ACC112 (cell line): Measurements from ENCODE around the gene ZFC3H1.

ENCODE experiments used
- H2AFZ ChIP-seq: fragments of 200-600 bp; sonication (generic); one replicate; pipeline ENCODE4 v1.6.0; 2017; ENCODE audit warnings: antibody characterized with exemption, low read length; ENCODE audit not compliant: unreplicated experiment
- H3K27ac ChIP-seq: fragments of 200-600 bp; sonication (generic); 2 replicates; pipeline ENCODE4 v1.5.1; 2014; ENCODE audit warnings: low read depth, mild to moderate bottlenecking, antibody characterized with exemption, low read length, moderate library complexity
- H3K27me3 ChIP-seq: fragments of 200-600 bp; sonication (generic); 2 replicates; pipeline ENCODE4 v1.6.1; 2014; ENCODE audit warnings: mild to moderate bottlenecking, antibody characterized with exemption, low read length, moderate library complexity, mixed read lengths; ENCODE audit not compliant: insufficient read depth
- H3K36me3 ChIP-seq: fragments of 200-600 bp; sonication (generic); 2 replicates; pipeline ENCODE4 v1.6.1; 2016; ENCODE audit warnings: mild to moderate bottlenecking, antibody characterized with exemption, low read length, moderate library complexity, mixed read lengths; ENCODE audit not compliant: insufficient read depth
- H3K4me1 ChIP-seq: fragments of 200-600 bp; sonication (generic); one replicate; pipeline ENCODE4 v1.6.1; 2016; ENCODE audit warnings: low read length, mixed read lengths; ENCODE audit not compliant: insufficient read depth, unreplicated experiment, control insufficient read depth
- H3K4me3 ChIP-seq: fragments of 200-600 bp; sonication (generic); 2 replicates; pipeline ENCODE4 v1.5.1; 2014; ENCODE audit warnings: mild to moderate bottlenecking, low read depth, low read length
- H3K79me2 ChIP-seq: fragments of 200-600 bp; sonication (generic); one replicate; pipeline ENCODE4 v1.6.0; 2016; ENCODE audit warnings: low read length; ENCODE audit not compliant: control insufficient read depth, unreplicated experiment, insufficient read depth

ZFC3H1 gene

DNA sequence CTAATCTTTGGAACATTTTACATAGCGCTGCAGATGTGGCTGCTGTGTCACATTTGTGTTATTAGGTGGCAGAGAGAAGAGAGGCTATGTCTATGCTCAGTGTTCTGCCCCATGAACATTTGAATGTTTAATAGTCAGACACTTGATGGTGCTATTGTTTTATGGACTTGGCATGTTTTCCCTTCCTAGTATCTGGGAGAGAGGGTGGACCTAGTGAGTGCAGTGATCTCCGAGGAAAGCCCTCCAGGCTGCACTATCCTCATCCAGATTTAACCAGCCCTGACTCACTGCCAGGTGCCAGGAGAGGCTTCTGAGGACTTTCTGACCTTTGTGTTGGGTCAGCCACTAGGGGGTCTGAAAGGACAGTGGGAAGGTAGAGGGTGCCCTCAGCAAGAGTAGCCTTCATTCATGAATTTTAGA, 24.3 kb downstream of the ZFC3H1 start:
- H2AFZ ChIP-seq = no peak overlapping the region
- H3K4me3 ChIP-seq = no peak overlapping the region
- H3K79me2 ChIP-seq = peaks cover 19% of the 10 kb centered on the region
- H3K4me1 ChIP-seq = no peaks in the 10 kb centered on the region
- H3K36me3 ChIP-seq = peaks cover 37% of the 10 kb centered on the region
- H3K27me3 ChIP-seq = no peaks in the 10 kb centered on the region
- H3K27ac ChIP-seq = no peak overlapping the region

DNA sequence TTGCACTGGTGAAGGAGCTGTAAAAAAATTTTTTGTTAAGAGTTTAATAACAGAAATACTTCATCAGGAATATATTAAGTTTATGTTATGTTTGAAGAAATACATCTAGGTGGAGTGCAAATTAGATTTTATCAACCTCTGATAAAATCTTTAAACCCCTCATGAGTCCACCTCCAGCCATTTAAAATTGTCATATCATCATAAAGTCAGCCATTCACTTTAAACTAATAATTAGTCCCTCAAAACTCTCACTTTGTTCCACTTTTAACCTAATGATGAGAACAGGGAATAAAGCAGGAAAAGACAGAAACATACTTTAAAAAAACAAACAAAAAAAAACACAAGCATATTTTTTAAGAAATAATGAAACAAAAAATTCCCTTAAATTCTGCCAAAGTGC, 25.1 kb downstream of the ZFC3H1 start:
- Histone ChIP-seq H3K27me3 (no peaks in the 10 kb centered on the region), H3K36me3 (peaks cover 37% of the 10 kb centered on the region), H3K27ac (no peak overlapping the region), H3K4me3 (no peak overlapping the region), H2AFZ (no peak overlapping the region), H3K79me2 (peaks cover 14% of the 10 kb centered on the region), H3K4me1 (no peaks in the 10 kb centered on the region)

DNA sequence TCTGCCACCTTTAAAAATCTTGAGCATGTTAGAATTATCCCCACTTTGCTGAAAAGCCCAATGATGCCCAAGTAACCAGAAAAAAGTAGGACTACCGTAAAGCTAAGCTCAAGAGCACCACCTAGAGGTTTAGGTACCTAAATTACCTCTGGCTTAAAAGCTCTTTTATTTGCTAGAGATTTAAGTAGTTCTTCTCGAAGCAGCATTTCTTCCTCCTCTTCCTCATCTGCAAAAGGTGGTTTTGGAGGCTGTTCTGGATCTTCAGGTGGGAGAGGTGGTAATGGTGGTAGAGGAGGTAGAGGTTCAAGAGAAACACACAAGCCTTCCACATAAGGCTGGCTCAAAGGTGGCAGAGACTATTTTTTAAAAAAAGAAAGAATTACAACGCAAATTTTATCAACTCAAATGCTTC, 26.9 kb downstream of the ZFC3H1 start:
- Histone ChIP-seq H3K27ac (no peak overlapping the region), H3K79me2 (peaks cover 14% of the 10 kb centered on the region), H3K27me3 (no peaks in the 10 kb centered on the region), H3K36me3 (peaks cover 47% of the 10 kb centered on the region), H2AFZ (no peak overlapping the region), H3K4me3 (no peak overlapping the region), H3K4me1 (no peaks in the 10 kb centered on the region)

DNA sequence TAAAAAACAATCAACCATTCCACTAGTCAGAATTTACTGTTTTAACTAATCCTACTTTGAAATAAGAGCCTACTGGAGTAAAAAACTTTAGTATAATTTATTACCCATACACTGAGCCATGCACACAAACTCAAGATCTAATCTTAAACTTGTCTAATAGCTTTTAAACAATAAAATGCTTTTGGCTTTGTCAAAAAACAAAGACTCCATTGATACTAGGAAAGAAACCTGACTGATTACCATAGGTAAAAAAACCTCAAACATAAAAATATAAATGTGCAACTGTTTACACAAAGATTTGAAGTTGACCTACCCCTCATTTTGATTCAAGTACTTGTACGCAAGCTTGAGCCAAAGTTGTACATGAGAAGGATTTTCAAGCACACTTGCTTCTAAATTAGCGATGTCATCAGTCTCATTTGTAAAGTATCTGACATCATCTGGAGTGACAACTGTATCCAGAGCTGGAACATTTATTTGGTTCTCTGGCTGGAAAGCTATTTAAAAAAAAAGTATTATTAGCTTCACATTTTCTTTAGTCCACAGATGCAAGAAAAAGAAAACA, 36.1 kb downstream of the ZFC3H1 start:
- H3K4me1 ChIP-seq = peaks cover 16% of the 10 kb centered on the region
- no peaks in the 10 kb centered on the region for H3K27me3 ChIP-seq
- H3K27ac ChIP-seq = no peak overlapping the region
- H3K79me2 ChIP-seq = peaks cover 10% of the 10 kb centered on the region
- H2AFZ ChIP-seq = no peak overlapping the region
- no peak overlapping the region for H3K4me3 ChIP-seq
- peaks cover 85% of the 10 kb centered on the region for H3K36me3 ChIP-seq

DNA sequence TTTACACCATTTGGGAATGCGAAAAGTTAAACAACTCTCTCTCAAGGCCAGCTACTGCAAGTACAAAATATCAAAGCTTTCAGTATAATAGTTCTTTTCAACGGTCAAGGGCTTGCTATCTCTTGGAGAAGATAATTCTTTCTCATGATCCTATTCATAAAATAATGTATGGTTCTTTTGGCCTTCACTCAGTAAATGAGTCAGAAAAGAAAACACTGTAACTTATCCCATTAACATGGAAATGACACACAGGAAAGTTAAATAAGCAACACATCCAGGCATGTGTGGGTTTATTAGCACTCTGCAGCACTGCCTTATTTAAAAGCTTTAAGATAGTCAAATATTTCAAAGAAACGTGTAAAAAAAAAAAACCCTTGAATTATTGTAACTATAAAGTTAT, 36.9 kb downstream of the ZFC3H1 start:
- Histone ChIP-seq H2AFZ (no peak overlapping the region), H3K4me1 (peaks cover 16% of the 10 kb centered on the region), H3K27me3 (no peaks in the 10 kb centered on the region), H3K79me2 (peaks cover 10% of the 10 kb centered on the region), H3K27ac (peak overlapping the region; percentile 44), H3K4me3 (peak overlapping the region; percentile 41; the same call in 1 of the 2 replicates), H3K36me3 (peaks cover 80% of the 10 kb centered on the region)

DNA sequence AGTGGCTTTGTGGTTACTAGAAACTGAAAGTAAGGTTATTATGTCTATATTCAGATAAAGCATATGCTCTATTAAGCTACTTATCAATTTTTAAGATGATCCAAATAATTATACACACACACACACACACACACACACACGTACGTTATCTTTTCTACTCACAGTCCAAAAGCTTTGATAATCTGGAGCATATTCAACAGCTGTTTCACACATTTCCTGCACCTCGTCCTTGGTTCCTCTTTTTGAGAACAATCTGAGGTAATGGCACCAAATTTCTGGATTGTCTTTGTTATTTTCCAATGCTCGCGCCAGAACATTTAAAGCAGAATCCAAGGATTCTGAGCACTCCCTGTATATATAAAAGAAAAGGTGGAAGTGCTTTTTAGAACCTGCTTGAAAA, 37.5 kb downstream of the ZFC3H1 start:
- Histone ChIP-seq H3K27ac (peak overlapping the region; percentile 44), H3K4me3 (0 out of 2 replicates have a peak overlapping the region, but pooled peaks have one; percentile 41), H2AFZ (no peak overlapping the region), H3K4me1 (peaks cover 16% of the 10 kb centered on the region), H3K79me2 (peaks cover 10% of the 10 kb centered on the region), H3K27me3 (no peaks in the 10 kb centered on the region), H3K36me3 (peaks cover 73% of the 10 kb centered on the region)

DNA sequence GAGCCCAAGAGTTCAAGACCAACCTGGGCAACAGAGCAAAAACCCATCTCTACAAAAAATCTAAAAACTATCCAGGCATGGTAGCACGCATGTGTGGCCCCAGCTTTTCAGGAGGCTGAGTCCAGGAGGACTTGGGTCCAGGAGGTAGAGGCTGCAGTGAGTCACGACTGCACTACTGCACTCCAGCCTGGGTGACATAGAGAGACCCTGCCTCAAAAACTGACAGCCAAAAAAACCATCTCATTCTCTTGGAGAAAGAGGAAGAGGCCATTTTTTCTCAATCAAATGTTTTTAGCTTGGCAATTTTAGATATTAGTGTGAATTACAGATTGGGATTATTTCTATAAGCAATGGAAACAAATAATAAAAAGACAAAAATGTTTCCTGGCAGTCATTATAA, 38.2 kb downstream of the ZFC3H1 start:
- H3K4me1 ChIP-seq = peaks cover 16% of the 10 kb centered on the region
- no peak overlapping the region for H2AFZ ChIP-seq
- H3K36me3 ChIP-seq = peaks cover 67% of the 10 kb centered on the region
- H3K79me2 ChIP-seq = peaks cover 10% of the 10 kb centered on the region
- H3K4me3 ChIP-seq = no peak overlapping the region
- no peaks in the 10 kb centered on the region for H3K27me3 ChIP-seq
- no peak overlapping the region for H3K27ac ChIP-seq

DNA sequence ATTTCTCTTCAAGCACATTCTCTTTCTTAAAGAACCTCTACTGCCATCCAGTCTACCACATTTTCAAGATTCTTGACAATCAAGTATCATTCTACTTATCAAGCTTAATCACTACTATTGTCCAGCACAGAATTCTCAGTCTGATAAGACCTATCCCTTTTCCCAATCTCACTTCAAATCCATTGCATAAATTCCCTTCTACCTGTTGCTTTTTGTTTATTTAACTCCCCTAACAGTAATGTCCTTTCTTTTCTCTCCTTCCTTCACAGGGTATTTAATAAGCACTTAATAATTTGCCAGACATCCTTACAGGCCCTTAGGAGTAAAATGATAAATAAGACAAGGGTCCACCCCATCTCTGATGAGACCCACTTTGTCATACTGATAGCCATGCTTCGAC, 41.7 kb downstream of the ZFC3H1 start:
- H3K27ac ChIP-seq = no peak overlapping the region
- H3K4me1 ChIP-seq = peaks cover 8% of the 10 kb centered on the region
- peaks cover 68% of the 10 kb centered on the region for H3K36me3 ChIP-seq
- no peak overlapping the region for H3K4me3 ChIP-seq
- H2AFZ ChIP-seq = no peak overlapping the region
- no peaks in the 10 kb centered on the region for H3K27me3 ChIP-seq
- H3K79me2 ChIP-seq = peaks cover 10% of the 10 kb centered on the region

DNA sequence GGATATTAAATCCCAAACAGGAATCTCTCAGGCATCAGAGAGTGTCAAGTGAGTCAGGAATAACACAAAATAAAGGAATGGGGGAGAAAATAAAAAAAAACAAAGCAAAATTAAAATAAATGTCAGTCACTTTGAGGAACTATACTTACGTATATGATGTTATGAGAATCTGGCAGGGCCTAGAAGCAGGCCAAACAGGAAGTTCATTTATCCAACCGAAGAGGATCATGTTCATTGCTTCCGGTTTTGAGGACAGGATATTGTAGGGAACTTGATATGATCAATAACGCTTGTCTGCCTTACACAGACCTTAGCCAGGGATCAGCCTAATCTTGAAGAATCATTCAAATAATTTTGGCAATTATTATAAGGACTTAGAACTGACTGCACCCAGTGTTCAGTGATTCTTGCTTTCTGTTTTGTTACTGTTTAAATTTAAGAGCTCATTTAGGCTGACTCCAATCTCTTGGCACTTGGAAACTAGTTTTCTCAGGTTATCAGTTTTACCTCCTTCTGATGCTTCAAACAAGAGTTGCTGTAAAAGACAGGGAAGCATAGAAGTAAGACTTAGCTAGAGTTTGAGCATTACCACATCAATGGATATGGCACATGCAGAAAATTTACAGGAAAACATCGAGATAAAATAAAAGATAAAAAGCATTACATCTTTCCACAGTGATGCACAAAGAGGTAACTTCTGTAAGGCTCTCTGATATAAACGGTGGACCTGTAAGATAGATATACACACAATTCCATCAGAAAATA, 53.4 kb downstream of the ZFC3H1 start:
- Histone ChIP-seq H3K27me3 (no peaks in the 10 kb centered on the region), H3K79me2 (no peaks in the 10 kb centered on the region), H2AFZ (no peak overlapping the region), H3K27ac (no peak overlapping the region), H3K4me3 (no peak overlapping the region), H3K4me1 (no peaks in the 10 kb centered on the region), H3K36me3 (peaks cover 65% of the 10 kb centered on the region)

DNA sequence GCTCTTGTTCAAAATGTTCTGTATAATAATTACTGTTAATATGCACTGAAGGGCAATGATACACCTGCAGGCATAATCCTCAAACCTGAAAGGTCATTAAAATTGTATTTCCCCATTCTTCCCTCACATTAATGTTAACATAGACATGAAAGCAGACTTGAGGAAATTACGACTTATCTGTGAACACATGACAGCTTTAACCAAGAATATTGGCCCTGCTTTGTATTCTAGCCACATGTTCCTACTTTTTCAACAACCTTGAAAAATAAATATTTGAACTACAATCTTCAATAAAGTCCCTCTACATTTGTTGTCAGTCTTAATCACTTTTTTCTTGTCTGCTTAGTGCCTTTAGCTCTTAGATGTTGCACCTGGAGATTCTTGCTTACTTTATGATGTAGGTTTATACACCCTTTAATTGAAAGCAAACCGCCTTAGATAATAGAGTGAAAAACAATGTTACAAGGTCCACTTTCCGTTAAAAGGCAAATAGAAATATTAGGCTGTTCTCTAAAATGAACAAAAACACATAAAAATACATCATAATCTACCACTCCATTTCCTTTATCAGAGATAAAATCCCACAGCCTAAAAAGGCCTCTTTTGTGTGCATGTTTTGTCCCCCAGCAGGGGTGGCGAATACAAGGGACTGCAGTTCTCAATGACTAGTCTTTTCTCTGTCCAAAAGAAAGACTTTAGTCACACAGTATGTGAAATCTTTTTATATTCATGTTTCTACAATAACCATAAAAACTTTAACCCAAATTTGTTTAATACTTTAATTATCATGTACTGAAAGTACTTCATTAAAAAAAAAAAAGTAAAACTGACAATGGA, 55.9 kb downstream of the ZFC3H1 start:
- Histone ChIP-seq H3K4me3 (no peak overlapping the region), H2AFZ (no peak overlapping the region), H3K79me2 (no peaks in the 10 kb centered on the region), H3K4me1 (no peaks in the 10 kb centered on the region), H3K27me3 (no peaks in the 10 kb centered on the region), H3K36me3 (peaks cover 55% of the 10 kb centered on the region), H3K27ac (no peak overlapping the region)
